Fibroblast of skin of abdomen (primary cell): ENCODE data around the gene PSMD1.
"Not testable (repeated sequence)": the region's sequence is repeated elsewhere in the genome, so short reads cannot be mapped to it uniquely, and the experiment has no call there.

Experiments
- DNase-seq: peaks from one replicate; pipeline ENCODE4 v3.0.0-alpha.2; 2013

Gene PSMD1

GRCh38 chr2:231187736-231188505 lies 131.3 kb downstream of the PSMD1 start:
- DNase-seq, result peak; percentile 45

- no peak for DNase-seq
Measured at GRCh38 chr2:231188506-231189170, 132.0 kb downstream of the PSMD1 start.

GRCh38 chr2:231189171-231189530 lies 132.5 kb downstream of the PSMD1 start:
- no peak for DNase-seq

GRCh38 chr2:231189571-231190495 lies 133.2 kb downstream of the PSMD1 start:
- DNase-seq, result no peak

GRCh38 chr2:231190531-231191197 lies 134.0 kb downstream of the PSMD1 start:
- peak; percentile 61 for DNase-seq

GRCh38 chr2:231191896-231192872 lies 135.5 kb downstream of the PSMD1 start:
- DNase-seq, result peak; percentile 94

GRCh38 chr2:231193216-231193615 lies 136.5 kb downstream of the PSMD1 start:
- no peak for DNase-seq

GRCh38 chr2:231196592-231196991 lies 139.9 kb downstream of the PSMD1 start:
- no peak for DNase-seq

- not testable (repeated sequence) for DNase-seq
Measured at GRCh38 chr2:231197196-231197595, 140.5 kb downstream of the PSMD1 start.

- no peak for DNase-seq
Measured at GRCh38 chr2:231197706-231198290, 141.1 kb downstream of the PSMD1 start.

- peak; percentile 64 for DNase-seq
Measured at GRCh38 chr2:231198291-231199173, 141.9 kb downstream of the PSMD1 start, which contains the start of gene ARMC9. ARMC9 (plus strand) TSS chr2:231198631; CDS start chr2:231206239, 7,608 bp downstream.

GRCh38 chr2:231199219-231199618 lies 142.6 kb downstream of the PSMD1 start:
- peak; percentile 51 for DNase-seq

GRCh38 chr2:231200805-231201474 lies 144.3 kb downstream of the PSMD1 start:
- peak; percentile 64 for DNase-seq

GRCh38 chr2:231201475-231201814 lies 144.8 kb downstream of the PSMD1 start:
- DNase-seq, result no peak

- DNase-seq, result no peak
Measured at GRCh38 chr2:231203087-231203486, 146.4 kb downstream of the PSMD1 start.

- DNase-seq, result no peak
Measured at GRCh38 chr2:231204146-231204545, 147.5 kb downstream of the PSMD1 start.

GRCh38 chr2:231204581-231204980 lies 147.9 kb downstream of the PSMD1 start:
- DNase-seq, result no peak

- no peak for DNase-seq
Measured at GRCh38 chr2:231207734-231208133, 151.1 kb downstream of the PSMD1 start.

GRCh38 chr2:231210782-231211181 lies 154.1 kb downstream of the PSMD1 start:
- no peak for DNase-seq
